Measurements from ENCODE around the gene CNTRL.
"Not testable (repeated sequence)": the region's sequence is repeated elsewhere in the genome, so short reads cannot be mapped to it uniquely, and the experiment has no call there.

The CNTRL gene

GRCh38 chr9:121133104-121133816, 58.5 kb downstream of the CNTRL start:
- DNase-seq = no peak

- DNase-seq = no peak
Observed at GRCh38 chr9:121135642-121136041, 60.9 kb downstream of the CNTRL start.

- DNase-seq = no peak
Observed at GRCh38 chr9:121138561-121138960, 63.8 kb downstream of the CNTRL start.

- DNase-seq = no peak
Observed at GRCh38 chr9:121138973-121139372, 64.2 kb downstream of the CNTRL start.

GRCh38 chr9:121140162-121140561, 65.4 kb downstream of the CNTRL start:
- DNase-seq = no peak

GRCh38 chr9:121141306-121141705, 66.6 kb downstream of the CNTRL start:
- no peak for DNase-seq

GRCh38 chr9:121141706-121142105, 67.0 kb downstream of the CNTRL start:
- no peak for DNase-seq

GRCh38 chr9:121143771-121144170, 69.0 kb downstream of the CNTRL start:
- DNase-seq = no peak

GRCh38 chr9:121144482-121144881, 69.7 kb downstream of the CNTRL start:
- no peak for DNase-seq

GRCh38 chr9:121150188-121150587, 75.4 kb downstream of the CNTRL start:
- no peak for DNase-seq

- DNase-seq = no peak
Observed at GRCh38 chr9:121153642-121154041, 78.9 kb downstream of the CNTRL start.

- no peak for DNase-seq
Observed at GRCh38 chr9:121154782-121155181, 80.0 kb downstream of the CNTRL start.

- DNase-seq = no peak
Observed at GRCh38 chr9:121156263-121156731, 81.5 kb downstream of the CNTRL start.

GRCh38 chr9:121157939-121158338, 83.2 kb downstream of the CNTRL start:
- DNase-seq = no peak

- DNase-seq = no peak
Observed at GRCh38 chr9:121160025-121160424, 85.3 kb downstream of the CNTRL start.

GRCh38 chr9:121168052-121168451, 93.3 kb downstream of the CNTRL start:
- no peak for DNase-seq

- DNase-seq = no peak
Observed at GRCh38 chr9:121169094-121169601, 94.4 kb downstream of the CNTRL start.

GRCh38 chr9:121171236-121171635, 96.5 kb downstream of the CNTRL start:
- no peak for DNase-seq

GRCh38 chr9:121172726-121173487, 98.2 kb downstream of the CNTRL start:
- no peak for DNase-seq

GRCh38 chr9:121173501-121173900, 98.7 kb downstream of the CNTRL start:
- DNase-seq = no peak

GRCh38 chr9:121178676-121179372, 104.1 kb downstream of the CNTRL start:
- DNase-seq = no peak

- not testable (repeated sequence) for DNase-seq
Observed at GRCh38 chr9:121179373-121179721, 104.6 kb downstream of the CNTRL start.

- DNase-seq = no peak
Observed at GRCh38 chr9:121179930-121180681, 105.4 kb downstream of the CNTRL start.
